ENCODE results near the gene WDR33. TPM values are rescaled to one million over a fixed set of nuclear protein-coding genes. Genes with fewer than 3 reads are reported as not detected.

The WDR33 gene
- total and polyA plus RNA-seq, 9 of the 15 experiments (the other 6 are each of a cell fraction or from before 2014, with no cell fraction given): 24.2 to 57.4 (median 38.4) TPM

- TF ChIP-seq, protein P1, sequence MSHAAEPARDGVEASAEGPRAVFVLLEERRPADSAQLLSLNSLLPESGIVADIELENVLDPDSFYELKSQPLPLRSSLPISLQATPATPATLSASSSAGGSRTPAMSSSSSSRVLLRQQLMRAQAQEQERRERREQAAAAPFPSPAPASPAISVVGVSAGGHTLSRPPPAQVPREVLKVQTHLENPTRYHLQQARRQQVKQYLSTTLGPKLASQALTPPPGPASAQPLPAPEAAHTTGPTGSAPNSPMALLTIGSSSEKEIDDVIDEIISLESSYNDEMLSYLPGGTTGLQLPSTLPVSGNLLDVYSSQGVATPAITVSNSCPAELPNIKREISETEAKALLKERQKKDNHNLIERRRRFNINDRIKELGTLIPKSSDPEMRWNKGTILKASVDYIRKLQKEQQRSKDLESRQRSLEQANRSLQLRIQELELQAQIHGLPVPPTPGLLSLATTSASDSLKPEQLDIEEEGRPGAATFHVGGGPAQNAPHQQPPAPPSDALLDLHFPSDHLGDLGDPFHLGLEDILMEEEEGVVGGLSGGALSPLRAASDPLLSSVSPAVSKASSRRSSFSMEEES (CRISPR knock-in tag; IDR thresholded peaks at IDR 0.05): no peak
- no peak for TF ChIP-seq ZBTB8A (IDR thresholded peaks at IDR 0.05; ENCODE audit: partially characterized antibody)
These were observed 77.0 kb downstream of the WDR33 start (continued) for GRCh38 chr2:127733816-127734537.

DNA sequence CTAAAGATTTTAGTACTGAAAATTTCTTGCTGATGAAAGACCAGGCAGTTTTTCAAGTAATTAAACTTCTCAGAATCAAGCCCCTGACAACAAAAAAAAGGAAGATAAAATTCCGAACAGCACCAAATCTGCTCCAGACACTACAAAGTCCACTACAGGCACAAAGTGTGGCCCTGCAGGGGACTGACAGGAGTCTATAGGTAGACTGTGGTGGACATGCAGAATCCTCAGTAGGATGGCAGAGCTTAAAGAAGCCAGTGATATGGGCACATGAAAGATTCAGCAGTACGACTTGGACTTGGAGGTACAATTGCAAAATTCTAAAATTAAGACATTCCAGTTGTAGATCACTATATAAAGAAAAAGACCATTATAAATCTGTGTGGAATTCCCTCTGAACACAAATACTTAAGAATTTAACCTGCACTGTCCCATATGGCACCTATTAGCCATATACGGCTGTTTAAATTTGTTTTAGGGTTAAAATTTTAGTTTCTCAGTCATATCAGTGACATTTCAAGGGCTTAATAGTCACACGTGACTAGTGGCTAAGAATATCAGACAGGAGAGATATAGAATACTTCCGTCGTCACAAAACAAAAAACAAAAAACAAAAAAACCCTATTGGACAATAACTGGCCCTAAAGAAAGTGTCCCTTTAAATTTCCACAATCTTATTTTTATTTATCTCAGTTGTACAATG is 77.7 kb downstream of the WDR33 start:
- in situ Hi-C loops (cut with MboI) (no loop called here), intact Hi-C loops (cut with micrococcal nuclease) (no loop called here)
- ChIA-PET POLR2A (interaction anchor here (1.0 to 1.1 kb wide), 2 partner anchors 10 to 151 kb away, joined by 3 read pairs; no protein-coding TSS in a partner anchor), CTCF (ENCODE audit: low intra/inter-chr PET ratio) (interaction anchor here (0.7 kb wide), 1 partner anchor 413 kb away, joined by 3 read pairs; no protein-coding TSS in a partner anchor)
- Histone ChIP-seq H3K27me3 (ENCODE audit: control insufficient read depth in 2 of 2, insufficient read depth in 2 of 2, low read length in 2 of 2) (no peaks in the 10 kb centered on the region), H3K4me2 (ENCODE audit: insufficient read depth, low read length) (no peak overlapping the region), H3K27ac (ENCODE audit: extremely low read depth, low read depth, low read length) (no peak overlapping the region), H3K36me3 (ENCODE audit: control insufficient read depth, insufficient read depth, low read length) (peaks cover 24% of the 10 kb centered on the region; the same call in 1 of the 3 replicates), H4K20me1 (replicated peaks; ENCODE audit: control insufficient read depth, insufficient read depth, low read length) (no peaks in the 10 kb centered on the region), H3K79me2 (ENCODE audit: control insufficient read depth, insufficient read depth, low read length) (no peaks in the 10 kb centered on the region), H2AFZ (ENCODE audit: low read depth, low read length) (no peak overlapping the region), H3K9me1 (ENCODE audit: control insufficient read depth, insufficient read depth, low read length) (no peaks in the 10 kb centered on the region), H3K4me3 (no peak overlapping the region), H3K4me1 (replicated peaks in 1 of 2; ENCODE audit: control insufficient read depth in 2 of 2, insufficient read depth in 2 of 2, low read length in 2 of 2) (no peaks in the 10 kb centered on the region), H3K9ac (ENCODE audit: insufficient read depth in 1 of 2, low read depth in 2 of 2, low read length in 2 of 2) (no peak overlapping the region), H3K9me3 (replicated peaks; ENCODE audit: control insufficient read depth, insufficient read depth, low read depth, low read length) (no peaks in the 10 kb centered on the region)
- WGBS (ENCODE audit: insufficient coverage, low coverage, missing lambda C conversion rate): 94% methylated on average over 6 of the region's 6 CpGs
- ATAC-seq (no peak), FAIRE-seq (no peak), DNase-seq (ENCODE audit: extremely low read depth in 1 of 4, low spot score in 3 of 4) (no peak)
- BruUV-seq (replicated peaks): no TSS peak
- TF ChIP-seq ZNF23 (CRISPR knock-in tag; IDR thresholded peaks at IDR 0.05) (no peak), HMGN3 (IDR thresholded peaks at IDR 0.05; ENCODE audit: borderline replicate concordance, extremely low read depth, insufficient read length, low read depth, low read length) (no peak), MCM5 (IDR thresholded peaks at IDR 0.05; ENCODE audit: low read depth) (no peak), KDM4B (IDR thresholded peaks at IDR 0.05; ENCODE audit: borderline replicate concordance in 2 of 2, low read depth in 1 of 2) (no peak), ZNF696 (CRISPR knock-in tag; conservative IDR thresholded peaks at IDR 0.05) (no peak), FOXK2 (conservative IDR thresholded peaks at IDR 0.05 in 1 of 2, IDR thresholded peaks at IDR 0.05 in 1 of 2; ENCODE audit: low read depth in 2 of 2) (no peak), FOXK1 (CRISPR knock-in tag; IDR thresholded peaks at IDR 0.05; ENCODE audit: borderline replicate concordance) (no peak)
- TF ChIP-seq, protein P2, sequence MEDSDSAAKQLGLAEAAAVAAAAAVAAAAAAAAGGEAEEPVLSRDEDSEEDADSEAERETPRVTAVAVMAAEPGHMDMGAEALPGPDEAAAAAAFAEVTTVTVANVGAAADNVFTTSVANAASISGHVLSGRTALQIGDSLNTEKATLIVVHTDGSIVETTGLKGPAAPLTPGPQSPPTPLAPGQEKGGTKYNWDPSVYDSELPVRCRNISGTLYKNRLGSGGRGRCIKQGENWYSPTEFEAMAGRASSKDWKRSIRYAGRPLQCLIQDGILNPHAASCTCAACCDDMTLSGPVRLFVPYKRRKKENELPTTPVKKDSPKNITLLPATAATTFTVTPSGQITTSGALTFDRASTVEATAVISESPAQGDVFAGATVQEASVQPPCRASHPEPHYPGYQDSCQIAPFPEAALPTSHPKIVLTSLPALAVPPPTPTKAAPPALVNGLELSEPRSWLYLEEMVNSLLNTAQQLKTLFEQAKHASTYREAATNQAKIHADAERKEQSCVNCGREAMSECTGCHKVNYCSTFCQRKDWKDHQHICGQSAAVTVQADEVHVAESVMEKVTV (CRISPR knock-in tag; IDR thresholded peaks at IDR 0.05): no peak
- TF ChIP-seq, protein P3, sequence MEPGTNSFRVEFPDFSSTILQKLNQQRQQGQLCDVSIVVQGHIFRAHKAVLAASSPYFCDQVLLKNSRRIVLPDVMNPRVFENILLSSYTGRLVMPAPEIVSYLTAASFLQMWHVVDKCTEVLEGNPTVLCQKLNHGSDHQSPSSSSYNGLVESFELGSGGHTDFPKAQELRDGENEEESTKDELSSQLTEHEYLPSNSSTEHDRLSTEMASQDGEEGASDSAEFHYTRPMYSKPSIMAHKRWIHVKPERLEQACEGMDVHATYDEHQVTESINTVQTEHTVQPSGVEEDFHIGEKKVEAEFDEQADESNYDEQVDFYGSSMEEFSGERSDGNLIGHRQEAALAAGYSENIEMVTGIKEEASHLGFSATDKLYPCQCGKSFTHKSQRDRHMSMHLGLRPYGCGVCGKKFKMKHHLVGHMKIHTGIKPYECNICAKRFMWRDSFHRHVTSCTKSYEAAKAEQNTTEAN (CRISPR knock-in tag; IDR thresholded peaks at IDR 0.05): no peak
- TF ChIP-seq, protein P4, sequence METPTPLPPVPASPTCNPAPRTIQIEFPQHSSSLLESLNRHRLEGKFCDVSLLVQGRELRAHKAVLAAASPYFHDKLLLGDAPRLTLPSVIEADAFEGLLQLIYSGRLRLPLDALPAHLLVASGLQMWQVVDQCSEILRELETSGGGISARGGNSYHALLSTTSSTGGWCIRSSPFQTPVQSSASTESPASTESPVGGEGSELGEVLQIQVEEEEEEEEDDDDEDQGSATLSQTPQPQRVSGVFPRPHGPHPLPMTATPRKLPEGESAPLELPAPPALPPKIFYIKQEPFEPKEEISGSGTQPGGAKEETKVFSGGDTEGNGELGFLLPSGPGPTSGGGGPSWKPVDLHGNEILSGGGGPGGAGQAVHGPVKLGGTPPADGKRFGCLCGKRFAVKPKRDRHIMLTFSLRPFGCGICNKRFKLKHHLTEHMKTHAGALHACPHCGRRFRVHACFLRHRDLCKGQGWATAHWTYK (CRISPR knock-in tag; IDR thresholded peaks at IDR 0.05): no peak
